AG04449 (cell line): ENCODE data around the gene LCP2.

Experiments used
- CTCF ChIA-PET: fragments of 350-600 bp; formaldehyde crosslinking; extraction: SDS; loops from one replicate; lab custom pipeline; 2021; ENCODE audit warnings: antibody characterized with exemption; lab: Yijun Ruan, JAX
- POLR2A ChIA-PET: fragments of 400-600, 350-600 bp; formaldehyde crosslinking; extraction: SDS; loops from one replicate; lab custom pipeline; 2020; ENCODE audit warnings: antibody characterized with exemption, inconsistent platforms; lab: Yijun Ruan, JAX
- DNase-seq: peaks from one replicate; pipeline ENCODE4 v3.0.0-alpha.2; 2010; ENCODE audit warnings: low read depth, low spot score
- H3K4me3 ChIP-seq: 2 replicates; pipeline ENCODE4 v1.5.1; 2011; ENCODE audit warnings: low read depth, mild to moderate bottlenecking, control low read depth, low read length
- TF ChIP-seq, protein P1 (sequence below): IDR thresholded peaks from one replicate; pipeline ENCODE4 v1.5.1; 2011; ENCODE audit warnings: mild to moderate bottlenecking, moderate library complexity, low read length, control low read depth, inconsistent platforms; ENCODE audit not compliant: insufficient read depth; ENCODE audit errors: missing control alignments

LCP2 gene

GRCh38 chr5:170307575-170308465 is 10.2 kb upstream of the LCP2 start:
- H3K4me3 ChIP-seq, result no peak overlapping the region
- TF ChIP-seq, protein P1, sequence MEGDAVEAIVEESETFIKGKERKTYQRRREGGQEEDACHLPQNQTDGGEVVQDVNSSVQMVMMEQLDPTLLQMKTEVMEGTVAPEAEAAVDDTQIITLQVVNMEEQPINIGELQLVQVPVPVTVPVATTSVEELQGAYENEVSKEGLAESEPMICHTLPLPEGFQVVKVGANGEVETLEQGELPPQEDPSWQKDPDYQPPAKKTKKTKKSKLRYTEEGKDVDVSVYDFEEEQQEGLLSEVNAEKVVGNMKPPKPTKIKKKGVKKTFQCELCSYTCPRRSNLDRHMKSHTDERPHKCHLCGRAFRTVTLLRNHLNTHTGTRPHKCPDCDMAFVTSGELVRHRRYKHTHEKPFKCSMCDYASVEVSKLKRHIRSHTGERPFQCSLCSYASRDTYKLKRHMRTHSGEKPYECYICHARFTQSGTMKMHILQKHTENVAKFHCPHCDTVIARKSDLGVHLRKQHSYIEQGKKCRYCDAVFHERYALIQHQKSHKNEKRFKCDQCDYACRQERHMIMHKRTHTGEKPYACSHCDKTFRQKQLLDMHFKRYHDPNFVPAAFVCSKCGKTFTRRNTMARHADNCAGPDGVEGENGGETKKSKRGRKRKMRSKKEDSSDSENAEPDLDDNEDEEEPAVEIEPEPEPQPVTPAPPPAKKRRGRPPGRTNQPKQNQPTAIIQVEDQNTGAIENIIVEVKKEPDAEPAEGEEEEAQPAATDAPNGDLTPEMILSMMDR, result no peak
- ChIA-PET POLR2A (no interaction called here), CTCF (interaction anchor here (0.9 to 1.2 kb wide), 2 partner anchors 38 to 114 kb away, joined by 3 read pairs; no protein-coding TSS in a partner anchor)
- DNase-seq, result no peak

- CTCF ChIA-PET, result no interaction called here
- TF ChIP-seq, protein P1, result no peak
- no peak overlapping the region for H3K4me3 ChIP-seq
- DNase-seq, result no peak
- POLR2A ChIA-PET, result no interaction called here
Measured at GRCh38 chr5:170306381-170306831, 8.8 kb upstream of the LCP2 start.

GRCh38 chr5:170305646-170306025 is 8.1 kb upstream of the LCP2 start:
- CTCF ChIA-PET, result no interaction called here
- POLR2A ChIA-PET, result no interaction called here
- TF ChIP-seq, protein P1, result no peak
- H3K4me3 ChIP-seq, result no peak overlapping the region
- DNase-seq, result no peak

GRCh38 chr5:170305016-170305645 is 7.6 kb upstream of the LCP2 start:
- ChIA-PET CTCF (no interaction called here), POLR2A (no interaction called here)
- TF ChIP-seq, protein P1, result no peak
- H3K4me3 ChIP-seq, result no peak overlapping the region
- DNase-seq, result no peak

GRCh38 chr5:170303549-170303948 is 6.0 kb upstream of the LCP2 start:
- H3K4me3 ChIP-seq, result no peak overlapping the region
- POLR2A ChIA-PET, result no interaction called here
- CTCF ChIA-PET, result no interaction called here
- TF ChIP-seq, protein P1, result no peak
- no peak for DNase-seq

- CTCF ChIA-PET, result no interaction called here
- DNase-seq, result no peak
- TF ChIP-seq, protein P1, result no peak
- POLR2A ChIA-PET, result no interaction called here
- H3K4me3 ChIP-seq, result no peak overlapping the region
Measured at GRCh38 chr5:170302653-170303501, 5.3 kb upstream of the LCP2 start.
